ENCODE results near the gene DOCK2. TPM values are rescaled to one million over a fixed set of nuclear protein-coding genes. Genes with fewer than 3 reads are reported as not detected.
"Not testable (repeated sequence)": the region's sequence is repeated elsewhere in the genome, so short reads cannot be mapped to it uniquely, and the experiment has no call there.

DOCK2 gene
- total RNA-seq, 1 donor from 2014 or later = 11.5 TPM

DNA sequence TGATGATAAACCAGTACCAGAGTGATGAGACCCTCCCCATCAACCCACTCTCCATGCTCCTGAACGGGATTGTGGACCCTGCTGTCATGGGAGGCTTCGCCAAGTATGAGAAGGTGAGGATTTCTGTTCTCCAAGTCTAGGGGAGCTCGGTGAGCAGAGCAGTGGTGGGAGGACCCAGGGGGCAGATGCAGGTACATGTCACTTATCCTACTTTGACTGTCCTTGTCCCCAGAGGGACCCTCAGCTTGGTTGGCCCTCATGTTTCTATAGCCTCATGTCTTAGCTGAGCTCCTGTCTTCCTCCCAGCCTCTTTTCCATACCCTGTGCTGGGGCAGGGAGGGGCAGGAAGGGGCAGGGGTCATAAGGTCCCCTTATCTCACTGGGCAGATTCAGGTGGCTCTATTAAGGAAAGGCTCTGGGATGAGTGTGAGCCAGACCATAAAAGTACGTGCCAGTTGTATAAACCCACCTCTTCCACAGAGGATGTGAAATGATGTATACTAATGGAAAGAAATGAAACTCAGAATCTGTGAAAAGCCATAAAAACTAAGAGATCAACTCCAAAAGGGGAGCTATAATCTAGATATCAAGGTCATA is 430.6 kb downstream of the DOCK2 start:
- DNase-seq = no peak

- DNase-seq = no peak
Measured at GRCh38 chr5:170069512-170069911, 432.4 kb downstream of the DOCK2 start.

- peak; percentile 64 for DNase-seq
Measured at GRCh38 chr5:170070556-170071412, 433.7 kb downstream of the DOCK2 start.

GRCh38 chr5:170071748-170072147 is 434.7 kb downstream of the DOCK2 start:
- DNase-seq = no peak

DNA sequence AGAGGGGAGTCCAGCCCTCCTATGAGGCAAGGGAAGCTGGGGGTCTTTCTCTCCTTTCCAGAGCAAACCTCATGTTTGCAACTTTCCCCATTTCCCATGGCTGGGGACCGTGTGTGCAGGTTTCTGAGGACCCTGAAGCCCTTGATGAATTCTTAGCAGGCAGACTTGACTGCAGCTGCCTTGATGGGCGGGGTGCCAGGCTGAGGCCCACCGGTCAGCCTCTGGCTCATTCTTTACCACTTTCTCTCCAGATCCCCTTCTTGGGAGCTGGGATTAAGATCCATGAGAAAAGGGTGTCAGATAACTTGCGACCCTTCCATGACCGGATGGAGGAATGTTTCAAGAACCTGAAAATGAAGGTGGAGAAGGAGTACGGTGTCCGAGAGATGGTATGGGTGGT is 438.6 kb downstream of the DOCK2 start:
- DNase-seq = peak; percentile 67

DNA sequence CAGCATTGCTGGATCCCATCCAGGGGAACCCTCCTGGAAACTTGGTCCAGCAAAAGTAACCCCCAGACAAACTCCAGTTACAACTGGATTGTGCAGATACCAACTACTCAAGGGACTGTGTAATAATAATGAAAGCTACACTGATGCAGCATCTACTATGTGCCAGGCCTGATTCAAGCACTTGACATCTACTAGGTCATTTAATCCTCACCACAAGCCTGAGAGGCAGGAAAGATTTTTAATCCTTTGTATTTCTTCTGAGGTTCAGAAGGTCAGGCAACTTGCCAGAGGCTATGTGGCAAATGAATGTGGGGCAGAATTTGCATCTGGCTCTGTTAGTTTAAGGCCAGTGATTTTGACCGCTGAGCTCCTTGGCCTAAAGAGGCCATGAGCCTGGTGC is 439.1 kb downstream of the DOCK2 start:
- no peak for DNase-seq

DNA sequence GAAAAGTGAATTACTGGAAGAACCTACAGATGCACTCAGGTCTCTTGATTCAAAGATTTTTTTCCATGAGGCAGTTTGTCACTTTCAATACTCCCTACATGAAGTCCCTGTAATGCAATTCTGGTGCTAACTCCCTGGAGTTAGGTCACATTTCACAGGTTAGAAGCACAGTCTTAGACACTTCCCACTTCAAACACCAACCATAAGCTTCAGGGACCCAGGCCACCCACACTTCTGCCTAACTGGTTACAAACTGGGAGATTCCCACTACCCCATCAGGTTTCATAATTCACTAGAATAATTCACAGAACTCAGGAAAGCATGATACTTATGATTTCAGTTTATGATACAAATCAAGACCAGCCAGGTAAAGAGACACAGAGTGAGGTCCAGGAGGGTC is 439.7 kb downstream of the DOCK2 start:
- no peak for DNase-seq

GRCh38 chr5:170077526-170077925 is 440.5 kb downstream of the DOCK2 start:
- no peak for DNase-seq

GRCh38 chr5:170078458-170078857 is 441.4 kb downstream of the DOCK2 start:
- DNase-seq = no peak

- DNase-seq = no peak
Measured at GRCh38 chr5:170078931-170079330, 441.9 kb downstream of the DOCK2 start.

DNA sequence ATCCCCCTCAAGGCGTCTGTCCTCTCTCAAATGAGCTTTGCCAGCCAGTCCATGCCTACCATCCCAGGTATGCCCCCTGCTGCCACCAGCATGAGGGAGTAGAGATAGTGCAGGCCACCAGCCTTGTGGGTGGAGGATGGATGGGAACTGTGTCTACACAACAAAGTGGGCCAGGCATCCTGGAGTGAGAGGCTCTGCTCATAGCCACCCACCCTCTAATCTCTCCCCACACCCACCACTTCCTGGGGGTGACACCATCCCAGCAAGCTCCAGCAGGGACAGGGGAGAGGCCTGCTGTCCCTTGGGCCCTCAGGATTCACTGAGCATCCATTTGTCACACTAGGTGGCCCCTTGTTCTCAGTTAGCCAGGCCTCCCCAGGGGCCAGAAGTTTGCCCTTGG is 443.1 kb downstream of the DOCK2 start:
- no peak for DNase-seq

- no peak for DNase-seq
Measured at GRCh38 chr5:170080786-170081445, 443.8 kb downstream of the DOCK2 start.

- DNase-seq = no peak
Measured at GRCh38 chr5:170081616-170082015, 444.5 kb downstream of the DOCK2 start.

GRCh38 chr5:170082701-170083100 is 445.6 kb downstream of the DOCK2 start:
- DNase-seq = no peak

GRCh38 chr5:170087168-170087817 is 450.2 kb downstream of the DOCK2 start:
- no peak for DNase-seq

- no peak for DNase-seq
Measured at GRCh38 chr5:170092455-170093101, 455.5 kb downstream of the DOCK2 start.

DNA sequence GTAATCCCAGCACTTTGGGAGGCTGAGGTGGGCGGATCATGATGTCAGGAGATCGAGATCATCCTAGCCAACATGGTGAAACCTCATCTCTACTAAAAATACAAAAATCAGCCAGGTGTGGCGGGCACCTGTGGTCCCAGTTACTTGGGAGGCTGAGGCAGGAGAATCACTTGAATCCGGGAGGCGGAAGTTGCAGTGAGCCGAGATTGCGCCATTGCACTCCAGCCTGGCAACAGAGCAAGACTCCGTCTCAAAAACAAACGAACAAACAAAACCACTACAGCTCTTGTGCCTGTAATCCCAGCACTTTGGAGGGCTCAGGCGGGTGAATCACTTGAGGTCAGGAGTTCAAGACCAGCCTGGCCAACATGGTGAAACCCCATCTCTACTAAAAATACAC is 457.3 kb downstream of the DOCK2 start:
- DNase-seq = not testable (repeated sequence)

GRCh38 chr5:170095646-170096045 is 458.6 kb downstream of the DOCK2 start:
- no peak for DNase-seq

GRCh38 chr5:170097934-170098333 is 460.9 kb downstream of the DOCK2 start:
- peak; percentile 9 for DNase-seq

DNA sequence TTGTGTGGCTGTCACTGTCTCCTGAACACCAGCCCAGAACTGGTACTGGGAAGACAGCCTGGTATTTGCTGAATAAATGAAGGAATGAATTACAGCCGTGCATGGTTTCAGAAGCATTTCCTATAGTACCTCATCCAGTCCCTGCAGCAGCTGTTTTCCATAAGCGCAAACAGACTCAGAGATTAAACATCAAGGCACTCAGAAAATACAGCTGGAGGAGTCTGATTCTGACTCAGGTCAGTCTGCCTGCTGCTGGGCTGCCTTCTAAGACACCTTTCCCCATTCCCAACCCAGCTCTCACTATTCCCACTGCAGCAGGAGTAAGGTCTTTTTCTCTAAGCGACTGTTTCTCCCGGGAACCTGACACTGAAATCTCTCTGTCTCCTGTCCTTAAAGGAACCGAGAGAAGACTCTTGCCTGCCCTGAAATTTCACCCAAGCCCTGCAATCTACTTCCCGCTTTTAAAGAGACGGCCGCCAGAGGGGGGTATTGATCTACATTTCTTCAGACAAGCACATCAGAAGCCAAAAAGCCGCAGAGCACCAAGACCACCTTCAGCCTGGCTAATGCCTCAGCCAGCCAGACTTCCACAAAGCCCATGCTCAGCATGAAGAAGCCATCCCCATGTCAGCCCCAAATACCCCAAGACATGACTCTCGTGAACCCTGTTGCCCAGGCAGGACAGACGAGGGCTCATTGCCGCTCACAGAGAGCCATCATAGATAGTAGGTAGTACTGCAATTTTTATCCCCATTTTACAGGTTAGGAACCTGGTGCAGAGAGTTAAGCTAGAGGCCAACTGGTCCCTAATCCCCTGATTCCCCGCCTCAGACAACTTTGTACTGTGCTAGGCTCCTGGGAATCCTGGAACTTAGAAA is 463.2 kb downstream of the DOCK2 start:
- DNase-seq = peak; percentile 94

- DNase-seq = no peak
Measured at GRCh38 chr5:170103447-170103846, 466.4 kb downstream of the DOCK2 start.
